ENCODE measurements around the gene NHLH1.

- TF ChIP-seq CTCF (conservative IDR thresholded peaks at IDR 0.05; ENCODE audit: low read depth, low read length) (no peak), EZH2 (IDR thresholded peaks at IDR 0.05; ENCODE audit: borderline replicate concordance, low read depth, low read length, poor library complexity, severe bottlenecking) (no peak)
These were observed 9.1 kb downstream of the NHLH1 start for GRCh38 chr1:160375788-160376524.
